NT2/D1 (cell line): ENCODE measurements around the gene SSTR3.
A peak's percentile ranks its signal among the peaks of the same experiment; 100 is the strongest.

Experiments used
- DNase-seq: peaks from one replicate; pipeline ENCODE4 v3.0.0-alpha.2; 2011; ENCODE audit warnings: low read depth, low spot score
- H3K27me3 ChIP-seq: 2 replicates; pipeline ENCODE4 v1.6.0; 2011; ENCODE audit warnings: mild to moderate bottlenecking; ENCODE audit not compliant: insufficient read length, insufficient read depth
- H3K36me3 ChIP-seq: 2 replicates; pipeline ENCODE4 v1.6.1; 2011; ENCODE audit warnings: mild to moderate bottlenecking, low read length, mixed read lengths; ENCODE audit not compliant: insufficient read depth, insufficient read length
- H3K4me1 ChIP-seq: 2 replicates; pipeline ENCODE4 v1.5.1; 2011; ENCODE audit not compliant: insufficient read depth, insufficient read length
- H3K4me3 ChIP-seq: 2 replicates; pipeline ENCODE4 v1.5.1; 2011; ENCODE audit warnings: low read depth; ENCODE audit not compliant: insufficient read length
- H3K9ac ChIP-seq: 2 replicates; pipeline ENCODE4 v1.6.0; 2011; ENCODE audit warnings: low read depth; ENCODE audit not compliant: insufficient read length
- H3K9me3 ChIP-seq: 2 replicates; pipeline ENCODE4 v1.5.1; 2011; ENCODE audit warnings: mild to moderate bottlenecking, low read length; ENCODE audit not compliant: insufficient read depth
- SUZ12 ChIP-seq: IDR thresholded peaks from 2 replicates; pipeline ENCODE4 v1.6.1; 2011; ENCODE audit not compliant: insufficient read length, insufficient read depth; ENCODE audit errors: extremely low read depth
- YY1 ChIP-seq: IDR thresholded peaks from 2 replicates; pipeline ENCODE4 v1.6.1; 2011; ENCODE audit not compliant: insufficient read length, insufficient read depth
- ZNF274 ChIP-seq: IDR thresholded peaks from 2 replicates; pipeline ENCODE4 v1.6.1; 2011; ENCODE audit warnings: mild to moderate bottlenecking, low read depth, low read length

SSTR3 gene

GRCh38 chr22:37229012-37229804 lies 16.9 kb upstream of the SSTR3 start:
- Histone ChIP-seq H3K27me3 (no peaks in the 10 kb centered on the region), H3K4me1 (peaks cover 10% of the 10 kb centered on the region), H3K36me3 (peaks cover 10% of the 10 kb centered on the region), H3K4me3 (no peak overlapping the region), H3K9me3 (no peaks in the 10 kb centered on the region), H3K9ac (peak overlapping the region; percentile 32)
- DNase-seq: no peak
- no peak for TF ChIP-seq YY1
- TF ChIP-seq SUZ12: no peak
- TF ChIP-seq ZNF274: no peak

- Histone ChIP-seq H3K4me3 (no peak overlapping the region), H3K27me3 (no peaks in the 10 kb centered on the region), H3K9ac (no peak overlapping the region), H3K9me3 (no peaks in the 10 kb centered on the region), H3K36me3 (peaks cover 10% of the 10 kb centered on the region), H3K4me1 (peaks cover 10% of the 10 kb centered on the region)
- no peak for DNase-seq
- TF ChIP-seq SUZ12 (no peak), YY1 (no peak), ZNF274 (no peak)
Observed at GRCh38 chr22:37228106-37229011, 16.1 kb upstream of the SSTR3 start.

GRCh38 chr22:37226514-37226913 lies 14.2 kb upstream of the SSTR3 start:
- no peaks in the 10 kb centered on the region for H3K27me3 ChIP-seq
- H3K4me3 ChIP-seq: no peak overlapping the region
- H3K9ac ChIP-seq: no peak overlapping the region
- H3K4me1 ChIP-seq: peaks cover 10% of the 10 kb centered on the region
- H3K9me3 ChIP-seq: no peaks in the 10 kb centered on the region
- no peak for DNase-seq
- peaks cover 10% of the 10 kb centered on the region for H3K36me3 ChIP-seq
- TF ChIP-seq ZNF274: no peak
- no peak for TF ChIP-seq SUZ12
- no peak for TF ChIP-seq YY1

GRCh38 chr22:37226087-37226486 lies 13.8 kb upstream of the SSTR3 start:
- H3K9me3 ChIP-seq: no peaks in the 10 kb centered on the region; the same call in 1 of the 2 replicates
- peaks cover 10% of the 10 kb centered on the region for H3K4me1 ChIP-seq
- H3K4me3 ChIP-seq: no peak overlapping the region
- H3K36me3 ChIP-seq: peaks cover 9% of the 10 kb centered on the region
- no peak for TF ChIP-seq SUZ12
- TF ChIP-seq ZNF274: no peak
- TF ChIP-seq YY1: no peak
- no peaks in the 10 kb centered on the region for H3K27me3 ChIP-seq
- no peak for DNase-seq
- H3K9ac ChIP-seq: no peak overlapping the region

GRCh38 chr22:37225481-37225880 lies 13.2 kb upstream of the SSTR3 start:
- H3K4me1 ChIP-seq: peaks cover 10% of the 10 kb centered on the region
- H3K9ac ChIP-seq: no peak overlapping the region
- no peaks in the 10 kb centered on the region; the same call in 1 of the 2 replicates for H3K9me3 ChIP-seq
- H3K27me3 ChIP-seq: no peaks in the 10 kb centered on the region
- peaks cover 6% of the 10 kb centered on the region for H3K36me3 ChIP-seq
- no peak overlapping the region for H3K4me3 ChIP-seq
- DNase-seq: no peak
- TF ChIP-seq YY1 (no peak), SUZ12 (no peak), ZNF274 (no peak)

GRCh38 chr22:37224757-37225420 lies 12.6 kb upstream of the SSTR3 start:
- no peak overlapping the region for H3K4me3 ChIP-seq
- peaks cover 10% of the 10 kb centered on the region for H3K4me1 ChIP-seq
- no peak for TF ChIP-seq YY1
- TF ChIP-seq ZNF274: no peak
- no peak for TF ChIP-seq SUZ12
- no peak overlapping the region for H3K9ac ChIP-seq
- no peaks in the 10 kb centered on the region; the same call in 1 of the 2 replicates for H3K9me3 ChIP-seq
- H3K36me3 ChIP-seq: peaks cover 6% of the 10 kb centered on the region
- no peaks in the 10 kb centered on the region for H3K27me3 ChIP-seq
- no peak for DNase-seq
